ENCODE data around the gene SCN2A. TPM values are rescaled to one million over a fixed set of nuclear protein-coding genes. Genes with fewer than 3 reads are reported as not detected.
"Not testable (repeated sequence)": the region's sequence is repeated elsewhere in the genome, so short reads cannot be mapped to it uniquely, and the experiment has no call there.

Gene SCN2A
- total RNA-seq, 2 experiments from 2014 or later: not detected

GRCh38 chr2:165248238-165248637 lies 9.0 kb downstream of the SCN2A start:
- POLR2A ChIA-PET: no interaction called here
- CTCF ChIA-PET: interaction anchor here (1.3 kb wide), 1 partner anchor 10 kb away, joined by 3 read pairs; no protein-coding TSS in a partner anchor

GRCh38 chr2:165251366-165251765 lies 12.2 kb downstream of the SCN2A start:
- CTCF ChIA-PET: no interaction called here
- POLR2A ChIA-PET: no interaction called here

- ChIA-PET CTCF (no interaction called here), POLR2A (no interaction called here)
These were observed 14.0 kb downstream of the SCN2A start for GRCh38 chr2:165253178-165253577.

GRCh38 chr2:165256618-165257017 lies 17.4 kb downstream of the SCN2A start:
- POLR2A ChIA-PET: no interaction called here
- CTCF ChIA-PET: no interaction called here

GRCh38 chr2:165260347-165260746 lies 21.1 kb downstream of the SCN2A start:
- CTCF ChIA-PET: interaction anchor here (1.3 kb wide), 1 partner anchor 267 kb away, joined by 3 read pairs; no protein-coding TSS in a partner anchor
- POLR2A ChIA-PET: not testable (repeated sequence)

GRCh38 chr2:165268754-165269153 lies 29.5 kb downstream of the SCN2A start:
- ChIA-PET POLR2A (no interaction called here), CTCF (no interaction called here)

- POLR2A ChIA-PET: no interaction called here
- CTCF ChIA-PET: no interaction called here
These were observed 34.0 kb downstream of the SCN2A start for GRCh38 chr2:165273176-165273575.

GRCh38 chr2:165274698-165275097 lies 35.5 kb downstream of the SCN2A start:
- CTCF ChIA-PET: no interaction called here
- POLR2A ChIA-PET: no interaction called here

GRCh38 chr2:165275932-165276331 lies 36.7 kb downstream of the SCN2A start:
- ChIA-PET POLR2A (no interaction called here), CTCF (interaction anchor here (1.4 kb wide), 1 partner anchor 18 kb away, joined by 3 read pairs; no protein-coding TSS in a partner anchor)

GRCh38 chr2:165277295-165277694 lies 38.1 kb downstream of the SCN2A start:
- ChIA-PET CTCF (no interaction called here), POLR2A (no interaction called here)

GRCh38 chr2:165277860-165278656 lies 38.8 kb downstream of the SCN2A start:
- POLR2A ChIA-PET: no interaction called here
- CTCF ChIA-PET: no interaction called here

- POLR2A ChIA-PET: no interaction called here
- CTCF ChIA-PET: no interaction called here
These were observed 41.1 kb downstream of the SCN2A start for GRCh38 chr2:165280356-165280755.

GRCh38 chr2:165281387-165281786 lies 42.2 kb downstream of the SCN2A start:
- CTCF ChIA-PET: no interaction called here
- POLR2A ChIA-PET: no interaction called here

GRCh38 chr2:165283342-165283741 lies 44.1 kb downstream of the SCN2A start:
- ChIA-PET CTCF (no interaction called here), POLR2A (no interaction called here)

- POLR2A ChIA-PET: no interaction called here
- CTCF ChIA-PET: no interaction called here
These were observed 48.0 kb downstream of the SCN2A start for GRCh38 chr2:165287094-165287778.

- POLR2A ChIA-PET: no interaction called here
- CTCF ChIA-PET: no interaction called here
These were observed 49.9 kb downstream of the SCN2A start for GRCh38 chr2:165289069-165289468.

GRCh38 chr2:165293440-165294420 lies 54.5 kb downstream of the SCN2A start:
- CTCF ChIA-PET: interaction anchor here (0.7 to 1.2 kb wide), 5 partner anchors 8 to 83 kb away, joined by 3 to 4 read pairs (median 3); no protein-coding TSS in a partner anchor
- POLR2A ChIA-PET: no interaction called here

- CTCF ChIA-PET: interaction anchor here (1.2 kb wide), 1 partner anchor 278 kb away, joined by 3 read pairs; no protein-coding TSS in a partner anchor
- POLR2A ChIA-PET: no interaction called here
These were observed 55.7 kb downstream of the SCN2A start for GRCh38 chr2:165294912-165295311.

- ChIA-PET CTCF (interaction anchor here (1.2 kb wide), 1 partner anchor 279 kb away, joined by 3 read pairs; no protein-coding TSS in a partner anchor), POLR2A (no interaction called here)
These were observed 56.4 kb downstream of the SCN2A start for GRCh38 chr2:165295643-165296042.

Data from activated CD8-positive, alpha-beta memory T cell treated with anti-CD3 and anti-CD28 coated beads for 36 hours (primary cell).